ENCODE measurements around the gene ARMC5. TPM values are rescaled to one million over a fixed set of nuclear protein-coding genes. Genes with fewer than 3 reads are reported as not detected.

ARMC5 gene
- total and polyA plus RNA-seq, 12 donors, result 2.9 to 37.9 (median 12.0) TPM

GRCh38 chr16:31455601-31456314 is 3.5 kb upstream of the ARMC5 start:
- H3K4me1 ChIP-seq (replicated peaks in 1 of 2), result peaks cover 56 to 71% of the 10 kb centered on the region in 2 donors
- TF ChIP-seq POLR2A (IDR thresholded peaks at IDR 0.05), result no peak
- TF ChIP-seq CTCF (IDR thresholded peaks at IDR 0.05), result no peak

GRCh38 chr16:31456988-31457360 is 2.3 kb upstream of the ARMC5 start:
- H3K27ac ChIP-seq, result peak overlapping the region in 1 of 5 donors; percentile 100
- DNase-seq, result peak in 1 of 7 donors; percentile 51
- H3K36me3 ChIP-seq (replicated peaks in 1 of 2), result peaks cover 0 to 2% of the 10 kb centered on the region in 2 donors
- no peaks in the 10 kb centered on the region for H3K9me3 ChIP-seq (replicated peaks in 1 of 3)
- peaks cover 50 to 69% of the 10 kb centered on the region in 2 donors for H3K4me1 ChIP-seq (replicated peaks in 1 of 2)
- no peak for TF ChIP-seq CTCF (IDR thresholded peaks at IDR 0.05)
- TF ChIP-seq POLR2A (IDR thresholded peaks at IDR 0.05), result no peak
- no peaks in the 10 kb centered on the region for H3K27me3 ChIP-seq
- 77 to 82% (median 80%) methylated on average over 8 of the region's 8 CpGs for WGBS, 4 donors
- intact Hi-C loops (cut with DNase I), result no loop called here
- H3K4me3 ChIP-seq, result peak overlapping the region in 1 of 4 donors; percentile 90

More at GRCh38 chr16:31455601-31456314, 3.5 kb upstream of the ARMC5 start:
- Histone ChIP-seq H3K36me3 (replicated peaks in 1 of 2) (no peaks in the 10 kb centered on the region), H3K27me3 (no peaks in the 10 kb centered on the region), H3K4me3 (no peak overlapping the region), H3K27ac (peak overlapping the region in 1 of 5 donors; percentile 8), H3K9me3 (replicated peaks in 1 of 3) (no peaks in the 10 kb centered on the region)
- intact Hi-C loops (cut with DNase I), result no loop called here
- peak in 3 of 7 donors; percentile 20 to 55 (median 22) for DNase-seq
- 70 to 83% (median 74%) methylated on average over 11 to 17 of the region's 17 CpGs for WGBS, 4 donors

GRCh38 chr16:31458073-31458843 is 1.0 kb upstream of the ARMC5 start:
- WGBS, 4 donors, result 0 to 1% (median 1%) methylated on average over 5 to 42 of the region's 42 CpGs
- Histone ChIP-seq H3K4me3 (peak overlapping the region; percentile 12 to 90 (median 48)), H3K36me3 (replicated peaks in 1 of 2) (peaks cover 0 to 15% of the 10 kb centered on the region in 2 donors), H3K9me3 (replicated peaks in 1 of 3) (no peaks in the 10 kb centered on the region), H3K27ac (peak overlapping the region; percentile 96 to 100 (median 99)), H3K4me1 (replicated peaks in 1 of 2) (peaks cover 37 to 57% of the 10 kb centered on the region in 2 donors), H3K27me3 (no peaks in the 10 kb centered on the region)
- intact Hi-C loops (cut with DNase I), result no loop called here
- peak in 3 of 6 experiments; percentile 20 to 30 (median 26) for TF ChIP-seq CTCF (IDR thresholded peaks at IDR 0.05)
- peak; percentile 11 to 60 for TF ChIP-seq POLR2A (IDR thresholded peaks at IDR 0.05)
- peak in 6 of 7 donors; percentile 62 to 82 (median 68) for DNase-seq

All from adrenal gland (tissue), 12 donors.